ENCODE data around the gene LYPD5.

Gene LYPD5

GRCh38 chr19:43754253-43754502, 48.1 kb downstream of the LYPD5 start:
- H3K4me3 ChIP-seq (replicated peaks in 1 of 2; ENCODE audit: low read depth in 2 of 2, low read length in 2 of 2) = peak overlapping the region; percentile 70 to 93
- DNase-seq (ENCODE audit: low read depth in 2 of 2) = no peak
- no peak for TF ChIP-seq CTCF (IDR thresholded peaks at IDR 0.05; ENCODE audit: low read depth, low read length)

GRCh38 chr19:43752287-43752875, 49.9 kb downstream of the LYPD5 start:
- H3K4me3 ChIP-seq (replicated peaks in 1 of 2; ENCODE audit: low read depth in 2 of 2, low read length in 2 of 2) = no peak overlapping the region
- DNase-seq (ENCODE audit: low read depth in 2 of 2) = no peak
- TF ChIP-seq CTCF (IDR thresholded peaks at IDR 0.05; ENCODE audit: low read depth, low read length) = no peak

- TF ChIP-seq CTCF (IDR thresholded peaks at IDR 0.05; ENCODE audit: low read depth, low read length) = no peak
- peak; percentile 13 to 43 for DNase-seq (ENCODE audit: low read depth in 2 of 2)
- no peak overlapping the region for H3K4me3 ChIP-seq (replicated peaks in 1 of 2; ENCODE audit: low read depth in 2 of 2, low read length in 2 of 2)
These were observed 50.6 kb downstream of the LYPD5 start for GRCh38 chr19:43751466-43752220.

GRCh38 chr19:43749898-43750297, 52.3 kb downstream of the LYPD5 start:
- no peak for DNase-seq (ENCODE audit: low read depth in 2 of 2)
- no peak overlapping the region for H3K4me3 ChIP-seq (replicated peaks in 1 of 2; ENCODE audit: low read depth in 2 of 2, low read length in 2 of 2)
- no peak for TF ChIP-seq CTCF (IDR thresholded peaks at IDR 0.05; ENCODE audit: low read depth, low read length)

- no peak for TF ChIP-seq CTCF (IDR thresholded peaks at IDR 0.05; ENCODE audit: low read depth, low read length)
- no peak overlapping the region for H3K4me3 ChIP-seq (replicated peaks in 1 of 2; ENCODE audit: low read depth in 2 of 2, low read length in 2 of 2)
- DNase-seq (ENCODE audit: low read depth in 2 of 2) = no peak
These were observed 53.1 kb downstream of the LYPD5 start for GRCh38 chr19:43749152-43749551.

GRCh38 chr19:43748685-43749084, 53.6 kb downstream of the LYPD5 start:
- H3K4me3 ChIP-seq (replicated peaks in 1 of 2; ENCODE audit: low read depth in 2 of 2, low read length in 2 of 2) = no peak overlapping the region
- no peak for DNase-seq (ENCODE audit: low read depth in 2 of 2)
- TF ChIP-seq CTCF (IDR thresholded peaks at IDR 0.05; ENCODE audit: low read depth, low read length) = no peak

- no peak for TF ChIP-seq CTCF (IDR thresholded peaks at IDR 0.05; ENCODE audit: low read depth, low read length)
- DNase-seq (ENCODE audit: low read depth in 2 of 2) = no peak
- H3K4me3 ChIP-seq (replicated peaks in 1 of 2; ENCODE audit: low read depth in 2 of 2, low read length in 2 of 2) = no peak overlapping the region
These were observed 54.0 kb downstream of the LYPD5 start for GRCh38 chr19:43748205-43748594.

Measured in cardiac fibroblast (primary cell).